NCI-H524 treated with DMSO at 0.1 percent for 48 hours (cell line): ENCODE measurements around the gene SIGLEC8.
"Not testable (repeated sequence)": the region's sequence is repeated elsewhere in the genome, so short reads cannot be mapped to it uniquely, and the experiment has no call there.

ENCODE experiments used
- DNase-seq: peaks from one replicate; lab custom pipeline; 2025; lab: John Stamatoyannopoulos, UW

Gene SIGLEC8

GRCh38 chr19:51458051-51458645, at the start of gene SIGLEC8:
Gene SIGLEC8 (minus strand): TSS chr19:51458454. CDS start chr19:51458387, 67 bp downstream.
- DNase-seq, result no peak

DNA sequence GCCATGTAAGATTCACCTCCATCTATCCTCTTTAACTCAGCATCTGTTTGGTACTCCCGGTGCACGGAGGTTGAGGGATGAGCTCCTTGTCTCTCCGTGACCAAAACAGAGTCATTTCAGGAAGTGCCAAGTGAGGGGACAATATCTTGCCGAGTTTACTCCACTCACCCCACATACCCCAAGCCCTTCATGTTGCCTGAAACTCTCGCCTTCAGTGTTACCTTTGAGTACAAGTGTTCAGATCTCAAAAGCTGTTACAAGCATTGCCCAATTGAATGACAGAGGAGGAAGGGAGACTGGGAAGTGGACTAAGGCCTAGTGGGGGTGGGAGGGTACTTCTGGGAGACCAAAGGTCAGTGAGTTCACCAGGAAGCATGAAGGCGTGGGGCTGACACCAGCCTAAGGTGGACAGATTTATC, 49.4 kb upstream of the SIGLEC8 start:
- DNase-seq, result no peak

- DNase-seq, result no peak
These were observed 48.9 kb upstream of the SIGLEC8 start for GRCh38 chr19:51507192-51507591.

- no peak for DNase-seq
These were observed 47.6 kb upstream of the SIGLEC8 start for GRCh38 chr19:51505904-51506303.

GRCh38 chr19:51503896-51504295, 45.6 kb upstream of the SIGLEC8 start:
- DNase-seq, result no peak

DNA sequence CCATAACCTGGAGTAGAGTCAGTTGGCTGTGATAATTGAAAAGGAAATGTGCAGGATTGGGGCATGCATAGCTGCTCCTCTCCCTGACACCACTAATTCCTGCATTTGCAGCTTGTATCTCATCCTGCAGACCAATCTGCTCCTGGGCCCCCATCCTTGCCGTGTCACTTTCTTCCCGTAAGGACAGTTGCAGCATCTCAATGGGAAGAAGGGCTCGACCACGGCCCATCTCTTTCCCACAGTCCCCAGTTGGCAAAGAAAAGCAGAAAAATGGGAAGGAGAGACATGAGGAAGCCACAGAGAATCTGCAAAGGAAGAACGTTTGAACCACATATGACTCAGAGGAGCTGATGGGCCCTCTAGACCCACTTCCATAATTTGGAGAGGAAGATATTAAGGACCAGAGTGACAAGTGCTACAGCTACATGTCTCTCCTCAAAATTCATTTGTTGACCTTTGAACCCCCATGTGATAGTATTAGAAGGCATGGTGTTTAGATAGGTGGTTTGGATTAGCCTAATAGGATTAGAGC, 45.1 kb upstream of the SIGLEC8 start:
- no peak for DNase-seq

DNA sequence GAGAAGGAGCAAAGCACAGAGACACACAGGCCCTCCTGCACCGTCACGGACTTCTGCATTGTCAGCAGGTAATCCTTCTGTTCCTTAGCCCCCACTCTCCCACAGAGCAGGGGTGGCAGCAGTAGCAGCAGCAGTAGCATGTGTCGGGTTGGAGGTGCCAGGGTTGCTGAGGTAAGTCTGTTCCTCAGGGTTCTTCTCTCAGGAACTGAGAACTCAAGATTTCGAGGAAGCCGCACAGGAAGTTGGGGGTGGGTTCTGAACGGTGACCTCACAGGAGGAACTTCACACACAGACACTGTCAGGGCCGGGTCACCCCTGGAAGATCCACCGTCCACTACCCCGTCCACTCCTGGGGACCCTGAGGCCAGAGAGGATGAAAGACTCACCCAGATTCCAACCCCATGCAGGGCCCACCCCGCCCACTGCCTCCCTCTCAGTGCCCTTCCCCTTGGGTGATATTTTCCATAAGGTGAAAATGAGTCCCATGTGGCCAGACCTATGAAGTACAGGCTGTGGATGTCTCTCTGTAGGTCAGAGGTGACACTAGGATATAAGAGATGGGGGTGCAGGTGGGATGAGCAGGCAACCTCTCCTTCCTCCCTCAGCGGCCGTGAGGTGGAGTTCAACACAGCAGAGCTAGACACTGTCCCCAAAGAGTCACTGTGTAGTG, 43.5 kb upstream of the SIGLEC8 start, which contains the start of gene SIGLEC12:
SIGLEC12 (minus strand) TSS at position 207 of the 670 bp plus-strand sequence; CDS start at position 140, 67 bp downstream.
- DNase-seq, result no peak

GRCh38 chr19:51500931-51501330, 42.7 kb upstream of the SIGLEC8 start:
- DNase-seq, result not testable (repeated sequence)

DNA sequence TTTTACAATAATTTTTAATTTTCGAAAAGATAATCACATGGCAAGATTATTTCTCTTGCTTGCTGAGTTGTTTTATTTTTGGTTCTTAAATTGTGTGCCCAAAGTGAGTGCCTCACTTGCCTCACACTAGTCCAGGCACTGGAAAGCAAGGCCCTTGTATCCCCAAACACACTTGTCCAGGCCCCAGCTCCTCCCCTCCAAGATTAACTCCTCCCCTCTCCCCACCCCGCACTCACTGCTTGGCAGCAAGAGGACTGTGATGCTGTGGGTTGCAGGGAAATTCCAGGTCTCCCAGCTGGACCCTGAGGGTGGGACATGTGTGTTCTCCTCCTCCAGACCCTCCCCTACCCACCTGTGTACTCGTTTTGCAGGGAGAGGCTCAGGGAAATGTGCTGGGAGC, 39.4 kb upstream of the SIGLEC8 start:
- DNase-seq, result no peak

- no peak for DNase-seq
These were observed 35.5 kb upstream of the SIGLEC8 start for GRCh38 chr19:51493776-51494175.

GRCh38 chr19:51491586-51491985, 33.3 kb upstream of the SIGLEC8 start:
- DNase-seq, result no peak

DNA sequence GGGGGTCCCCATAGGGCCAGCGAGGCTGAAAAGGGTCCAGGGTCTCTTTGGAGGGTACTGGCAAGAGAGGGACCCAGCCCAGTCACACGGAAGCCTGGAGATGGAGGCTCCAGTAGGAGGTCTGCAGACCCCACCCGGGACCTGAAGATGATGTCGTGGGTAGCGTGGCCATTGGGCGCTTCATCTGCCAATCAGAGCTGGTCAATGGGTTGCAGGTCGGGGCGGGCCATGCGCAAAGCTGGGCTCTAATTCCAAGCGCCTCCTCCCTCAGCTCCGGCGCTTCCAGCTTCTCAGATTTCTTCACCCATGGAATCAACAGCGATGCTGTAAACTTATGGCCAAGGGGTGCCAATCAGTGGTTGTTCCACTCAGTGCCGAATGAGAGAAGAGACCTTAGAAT, 32.4 kb upstream of the SIGLEC8 start:
- no peak for DNase-seq

GRCh38 chr19:51489113-51489512, 30.9 kb upstream of the SIGLEC8 start:
- DNase-seq, result no peak

- DNase-seq, result no peak
These were observed 30.2 kb upstream of the SIGLEC8 start for GRCh38 chr19:51488491-51488890.

DNA sequence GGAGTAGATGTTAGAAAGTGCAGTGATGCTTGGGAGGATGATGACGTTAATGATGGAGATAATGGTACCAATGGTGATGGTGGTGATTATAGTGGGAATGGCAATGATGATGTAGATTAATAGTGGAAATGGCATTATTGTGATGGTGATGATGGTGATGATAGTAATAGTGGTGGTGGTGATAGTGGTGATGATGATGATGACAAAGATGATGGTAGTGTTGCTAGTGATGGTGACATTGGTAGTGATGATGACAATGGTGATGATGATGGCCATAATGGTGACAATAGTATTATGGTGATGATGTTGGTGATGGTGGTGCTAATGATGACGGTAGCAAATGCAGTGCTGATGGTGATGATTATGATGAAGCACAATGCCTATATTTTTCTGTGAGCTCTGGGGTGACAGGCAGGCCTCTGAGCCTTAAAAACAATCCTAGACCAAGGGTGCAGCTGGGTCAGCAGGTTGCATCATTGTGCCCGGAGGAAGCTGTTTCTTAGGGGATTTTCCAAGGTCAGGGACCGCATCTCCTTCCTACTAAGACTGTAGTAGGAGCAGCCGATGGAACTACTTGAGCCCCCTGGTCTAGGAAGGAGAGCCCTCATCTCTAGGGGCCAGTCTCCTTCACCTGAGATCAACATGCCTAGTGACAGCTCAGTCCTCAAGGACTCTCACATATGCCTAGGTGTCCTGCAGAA, 27.9 kb upstream of the SIGLEC8 start:
- DNase-seq, result no peak

- DNase-seq, result no peak
These were observed 22.3 kb upstream of the SIGLEC8 start for GRCh38 chr19:51480590-51480989.

DNA sequence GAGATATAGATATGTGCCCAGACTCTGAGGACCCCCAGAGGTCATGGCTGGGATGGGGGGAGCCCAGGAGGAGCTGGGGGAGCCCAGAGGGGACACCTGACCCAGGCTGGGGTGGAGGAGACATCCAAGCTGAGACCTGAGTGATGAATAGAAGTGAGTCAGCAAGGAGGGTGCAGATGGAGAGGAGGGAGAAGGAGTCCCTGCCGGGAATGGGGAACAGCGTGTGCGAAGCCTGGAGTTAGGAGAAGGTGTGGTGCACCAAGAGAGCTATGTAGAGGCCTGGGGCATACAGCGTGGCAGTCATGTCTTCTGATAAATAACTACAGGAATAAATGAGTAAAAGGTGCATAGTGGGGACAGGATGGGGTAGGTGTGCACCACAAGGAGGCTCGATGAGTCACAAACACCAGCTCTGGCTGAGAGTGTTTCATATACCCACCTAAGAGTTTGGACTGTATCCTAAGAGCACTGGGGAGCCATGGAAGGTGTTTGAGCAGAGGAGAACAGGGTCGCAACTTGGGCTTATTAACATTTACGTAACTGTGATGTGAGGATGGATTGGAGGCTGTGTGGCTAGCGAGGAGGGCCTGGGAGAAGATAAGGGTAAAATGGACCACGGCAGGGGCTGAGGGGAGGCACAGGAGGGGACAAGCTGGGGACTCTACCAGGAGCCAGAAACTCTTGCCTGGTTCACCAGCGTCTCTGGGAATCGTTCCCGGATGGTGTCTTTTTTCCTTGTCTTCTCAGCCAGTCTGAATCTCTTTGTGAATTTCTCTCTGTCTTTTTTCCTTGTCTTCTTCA, 21.5 kb upstream of the SIGLEC8 start:
- DNase-seq, result no peak

DNA sequence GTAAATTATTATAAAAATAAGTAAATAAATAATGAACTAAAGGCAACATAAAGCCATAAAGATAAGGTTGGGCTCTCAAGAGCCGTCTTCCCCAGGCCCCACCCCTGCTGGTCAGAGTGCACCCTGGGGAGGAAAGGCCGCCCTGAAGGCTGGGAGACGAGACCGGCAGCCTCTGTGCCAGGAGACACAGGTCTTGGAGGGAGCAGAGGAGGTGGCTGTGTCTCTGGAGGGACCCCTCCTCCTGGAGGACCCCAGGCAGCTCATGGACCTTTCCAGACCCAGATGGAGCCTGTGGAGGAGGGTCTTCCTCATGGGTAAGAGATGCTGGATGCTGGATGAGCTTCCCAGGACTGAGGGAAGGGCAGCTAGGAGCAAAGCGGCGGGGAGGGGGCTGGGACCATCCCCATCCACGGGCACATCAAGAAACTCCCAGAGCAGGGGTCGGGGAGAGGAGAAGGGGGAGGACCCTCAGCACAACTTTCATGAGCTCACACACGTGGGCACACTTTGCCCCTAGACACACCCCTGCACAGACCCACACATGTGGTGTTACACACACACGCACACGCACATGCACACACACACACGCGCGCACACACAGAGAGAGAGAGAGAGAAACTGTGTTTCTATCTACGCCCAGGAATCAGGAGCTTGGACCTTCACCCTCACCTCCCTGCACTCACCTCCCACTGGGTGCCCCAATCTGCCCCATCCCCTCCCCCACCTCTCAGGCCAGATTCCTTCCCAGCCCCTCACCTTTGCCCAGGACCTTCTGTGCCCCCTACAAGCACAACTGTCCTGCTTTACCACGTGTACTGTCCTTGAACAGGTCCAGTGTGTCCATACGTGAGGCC, 20.4 kb upstream of the SIGLEC8 start, which contains the start of gene CEACAM18:
CEACAM18 (plus strand) TSS at position 159 of the 854 bp plus-strand sequence.
- no peak for DNase-seq

GRCh38 chr19:51477344-51477743, 19.1 kb upstream of the SIGLEC8 start:
- DNase-seq, result no peak

DNA sequence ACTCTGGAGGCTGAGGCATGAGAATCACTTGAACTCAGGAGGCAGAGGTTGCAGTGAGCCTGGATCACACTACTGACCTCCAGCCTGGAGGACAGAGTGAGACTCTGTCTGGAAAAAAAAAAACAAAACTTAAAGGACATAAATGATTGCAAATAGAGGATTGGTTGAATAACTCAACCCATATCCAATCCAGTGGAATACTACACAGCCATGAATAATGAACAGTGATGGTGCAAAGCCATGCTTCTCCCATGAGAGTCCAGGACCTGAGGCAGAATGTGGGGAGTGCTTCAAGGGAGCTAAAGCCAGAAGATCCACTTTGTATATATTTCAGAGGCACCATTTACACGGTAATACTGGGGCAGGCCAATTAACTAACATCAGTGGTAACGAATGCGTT, 17.9 kb upstream of the SIGLEC8 start:
- DNase-seq, result no peak
